DND-41 (cell line): ENCODE results near the gene TJP3.

ENCODE experiments used
- ATAC-seq: fragments of 200-7000 bp; cut with Tn5 transposase; 3 replicates; pipeline ENCODE4 v1.9.1; 2021; ENCODE audit warnings: low read depth; ENCODE audit not compliant: insufficient read depth
- DNase-seq: peaks from one replicate; pipeline ENCODE4 v3.0.0-alpha.2; 2020
- H2AFZ ChIP-seq: 2 replicates; pipeline ENCODE4 v1.6.0; 2012; ENCODE audit warnings: low read depth, low read length
- H3K27ac ChIP-seq: 2 replicates; pipeline ENCODE4 v1.5.1; 2012; ENCODE audit warnings: low read length, inconsistent platforms
- H3K27me3 ChIP-seq: fragments of 200-600 bp; sonication (generic); 2 replicates; pipeline ENCODE4 v1.6.0; 2012; ENCODE audit warnings: low read length, mild to moderate bottlenecking, inconsistent platforms; ENCODE audit not compliant: insufficient read depth, poor library complexity
- H3K36me3 ChIP-seq: 2 replicates; pipeline ENCODE4 v1.5.1; 2012; ENCODE audit warnings: low read length, inconsistent platforms; ENCODE audit not compliant: insufficient read depth
- H3K4me1 ChIP-seq: 2 replicates; pipeline ENCODE4 v1.5.1; 2012; ENCODE audit warnings: mild to moderate bottlenecking, low read length; ENCODE audit not compliant: insufficient read depth
- H3K4me2 ChIP-seq: 2 replicates; pipeline ENCODE4 v1.6.0; 2012; ENCODE audit warnings: mild to moderate bottlenecking, moderate library complexity, low read length, inconsistent platforms; ENCODE audit not compliant: insufficient read depth
- H3K4me3 ChIP-seq, 2 experiments: fragments of 200-600 bp in 1 of 2; shearing (Covaris generic) in 1 of 2; 2 replicates each; pipeline ENCODE4 v1.5.1; 2012 to 2016; ENCODE audit warnings: inconsistent platforms in 2 of 2, low read length in 2 of 2, mild to moderate bottlenecking in 2 of 2, low read depth in 1 of 2, moderate library complexity in 1 of 2
- H3K79me2 ChIP-seq: 2 replicates; pipeline ENCODE4 v1.6.0; 2012; ENCODE audit warnings: low read length, inconsistent platforms; ENCODE audit not compliant: insufficient read depth
- H3K9ac ChIP-seq: 2 replicates; pipeline ENCODE4 v1.6.0; 2012; ENCODE audit warnings: low read depth, mild to moderate bottlenecking, inconsistent platforms, low read length, moderate library complexity
- H3K9me3 ChIP-seq: 2 replicates; pipeline ENCODE4 v1.5.1; 2012; ENCODE audit warnings: low read length, moderate library complexity, mild to moderate bottlenecking, inconsistent platforms; ENCODE audit not compliant: insufficient read depth, severe bottlenecking
- H4K20me1 ChIP-seq: 2 replicates; pipeline ENCODE4 v1.6.0; 2012; ENCODE audit warnings: low read length; ENCODE audit not compliant: insufficient read depth
- CTCF ChIP-seq: IDR thresholded peaks from 2 replicates; pipeline ENCODE4 v1.5.1; 2012; ENCODE audit warnings: borderline replicate concordance, low read length, moderate library complexity, mild to moderate bottlenecking; ENCODE audit not compliant: poor library complexity, severe bottlenecking; ENCODE audit errors: extremely low read depth
- EZH2 ChIP-seq: IDR thresholded peaks from 3 replicates; pipeline ENCODE4 v1.6.1; 2012; ENCODE audit warnings: borderline replicate concordance, low read depth, mild to moderate bottlenecking, moderate library complexity, low read length, inconsistent platforms; ENCODE audit not compliant: severe bottlenecking

The TJP3 gene

GRCh38 chr19:3766520-3766919, 58.3 kb downstream of the TJP3 start:
- Histone ChIP-seq H3K27ac (no peak overlapping the region), H3K36me3 (peaks cover 34% of the 10 kb centered on the region)

GRCh38 chr19:3767050-3767449, 58.9 kb downstream of the TJP3 start:
- Histone ChIP-seq H3K9ac (no peak overlapping the region), H2AFZ (no peak overlapping the region), H4K20me1 (no peaks in the 10 kb centered on the region), H3K9me3 (no peaks in the 10 kb centered on the region), H3K4me2 (no peak overlapping the region), H3K4me3 (no peak overlapping the region), H3K79me2 (peaks cover 6% of the 10 kb centered on the region), H3K27me3 (no peaks in the 10 kb centered on the region), H3K27ac (no peak overlapping the region), H3K36me3 (peaks cover 34% of the 10 kb centered on the region), H3K4me1 (peaks cover 13% of the 10 kb centered on the region)
- TF ChIP-seq EZH2 (no peak), CTCF (no peak)
- ATAC-seq, result no peak
- DNase-seq, result no peak

More at GRCh38 chr19:3766520-3766919, 58.3 kb downstream of the TJP3 start:
- no peaks in the 10 kb centered on the region for H3K27me3 ChIP-seq
- H3K4me2 ChIP-seq, result no peak overlapping the region
- no peak overlapping the region for H3K4me3 ChIP-seq
- no peak for TF ChIP-seq EZH2
- no peak for TF ChIP-seq CTCF
- no peaks in the 10 kb centered on the region for H3K9me3 ChIP-seq
- peaks cover 18% of the 10 kb centered on the region for H3K4me1 ChIP-seq
- DNase-seq, result no peak
- no peak for ATAC-seq
- peaks cover 6% of the 10 kb centered on the region for H3K79me2 ChIP-seq
- H3K9ac ChIP-seq, result no peak overlapping the region
- H2AFZ ChIP-seq, result no peak overlapping the region
- H4K20me1 ChIP-seq, result no peaks in the 10 kb centered on the region

GRCh38 chr19:3768015-3768747, 60.0 kb downstream of the TJP3 start:
- H3K4me2 ChIP-seq, result no peak overlapping the region
- H3K79me2 ChIP-seq, result peaks cover 4% of the 10 kb centered on the region
- peaks cover 34% of the 10 kb centered on the region for H3K36me3 ChIP-seq
- no peaks in the 10 kb centered on the region for H3K27me3 ChIP-seq
- no peaks in the 10 kb centered on the region for H4K20me1 ChIP-seq
- H3K9me3 ChIP-seq, result no peaks in the 10 kb centered on the region
- no peak for DNase-seq
- no peak overlapping the region for H3K4me3 ChIP-seq
- no peak for ATAC-seq
- no peak overlapping the region for H2AFZ ChIP-seq
- H3K4me1 ChIP-seq, result peaks cover 7% of the 10 kb centered on the region
- TF ChIP-seq EZH2 (no peak), CTCF (no peak)
- no peak overlapping the region for H3K27ac ChIP-seq
- no peak overlapping the region for H3K9ac ChIP-seq
